ENCODE data around the gene ACADM. TPM values are rescaled to one million over a fixed set of nuclear protein-coding genes. Genes with fewer than 3 reads are reported as not detected.
"Not testable (repeated sequence)": the region's sequence is repeated elsewhere in the genome, so short reads cannot be mapped to it uniquely, and the experiment has no call there.

ACADM gene
- total RNA-seq, 1 experiment from 2014 or later: 37.9 TPM

GRCh38 chr1:75808921-75809320 is 84.4 kb downstream of the ACADM start (continued):
- TF ChIP-seq E2F1 (CRISPR knock-in tag; IDR thresholded peaks at IDR 0.05): no peak
- no peak for TF ChIP-seq ZNF425 (CRISPR knock-in tag; conservative IDR thresholded peaks at IDR 0.05)
- no peak for TF ChIP-seq NR3C1 (CRISPR knock-in tag; conservative IDR thresholded peaks at IDR 0.05; ENCODE audit: low read depth)
- no peak for TF ChIP-seq ETV6 (CRISPR knock-in tag; IDR thresholded peaks at IDR 0.05)
- TF ChIP-seq ZSCAN18 (CRISPR knock-in tag; IDR thresholded peaks at IDR 0.05): no peak
- TF ChIP-seq ZNF138 (CRISPR knock-in tag; conservative IDR thresholded peaks at IDR 0.05): no peak
- no peak for TF ChIP-seq NR1H2 (CRISPR knock-in tag; IDR thresholded peaks at IDR 0.05)

GRCh38 chr1:75810113-75810512 is 85.6 kb downstream of the ACADM start:
- H3K36me3 Mint-ChIP-seq; ATAC-seq; H3K9me3 Mint-ChIP-seq; H3K27ac Mint-ChIP-seq; H3K27me3 Mint-ChIP-seq (ENCODE audit: low read depth); H3K4me1 Mint-ChIP-seq; CTCF ChIA-PET; H3K4me3 Mint-ChIP-seq; DNase-seq (ENCODE audit: low spot score): not testable (repeated sequence)
- POLR2A ChIA-PET: interaction anchor here (0.6 kb wide), 1 partner anchor 694 kb away, joined by 3 read pairs; no protein-coding TSS in a partner anchor

GRCh38 chr1:75811211-75811981 is 86.9 kb downstream of the ACADM start:
- no peak overlapping the region for H3K27ac Mint-ChIP-seq
- ChIA-PET CTCF (interaction anchor here (0.6 kb wide), 1 partner anchor 43 kb away, joined by 3 read pairs; no protein-coding TSS in a partner anchor), POLR2A (no interaction called here)
- H3K9me3 Mint-ChIP-seq: no peaks in the 10 kb centered on the region
- TF ChIP-seq NFE2L1 (CRISPR knock-in tag; IDR thresholded peaks at IDR 0.05) (no peak), JUN (CRISPR knock-in tag; IDR thresholded peaks at IDR 0.05) (no peak), HMGXB4 (CRISPR knock-in tag; IDR thresholded peaks at IDR 0.05) (no peak), OVOL2 (CRISPR knock-in tag; IDR thresholded peaks at IDR 0.05; ENCODE audit: borderline replicate concordance) (no peak), E2F1 (CRISPR knock-in tag; IDR thresholded peaks at IDR 0.05) (no peak), ZNF425 (CRISPR knock-in tag; conservative IDR thresholded peaks at IDR 0.05) (no peak), CBFB (CRISPR knock-in tag; IDR thresholded peaks at IDR 0.05; ENCODE audit: low read depth) (no peak), NR2C2 (CRISPR knock-in tag; IDR thresholded peaks at IDR 0.05) (no peak), TP53 (CRISPR knock-in tag; IDR thresholded peaks at IDR 0.05) (no peak), E2F4 (CRISPR knock-in tag; IDR thresholded peaks at IDR 0.05; ENCODE audit: borderline replicate concordance, low read depth) (no peak), JAZF1 (CRISPR knock-in tag; IDR thresholded peaks at IDR 0.05) (no peak), NFATC4 (CRISPR knock-in tag; IDR thresholded peaks at IDR 0.05) (no peak), TEAD1 (CRISPR knock-in tag; IDR thresholded peaks at IDR 0.05) (no peak), ZBTB43 (CRISPR knock-in tag; IDR thresholded peaks at IDR 0.05) (no peak)
- no peak for ATAC-seq
- no peaks in the 10 kb centered on the region for H3K4me1 Mint-ChIP-seq
- no peaks in the 10 kb centered on the region for H3K36me3 Mint-ChIP-seq
- no peaks in the 10 kb centered on the region for H3K27me3 Mint-ChIP-seq (ENCODE audit: low read depth)
- no peak for DNase-seq (ENCODE audit: low spot score)
- no peak overlapping the region for H3K4me3 Mint-ChIP-seq

All from WTC11 (cell line).